KMS-11 (cell line): Measurements from ENCODE around the gene THTPA.
"Not testable (repeated sequence)": the region's sequence is repeated elsewhere in the genome, so short reads cannot be mapped to it uniquely, and the experiment has no call there.

Experiments used
- H2AFZ ChIP-seq: fragments of 200-600 bp; sonication (generic); 2 replicates; pipeline ENCODE4 v1.6.1; 2016; ENCODE audit warnings: antibody characterized with exemption, mixed run types, low read depth
- H3K27ac ChIP-seq: fragments of 200-600 bp; sonication (generic); 2 replicates; pipeline ENCODE4 v1.6.1; 2016; ENCODE audit warnings: mild to moderate bottlenecking, mixed run types
- H3K27me3 ChIP-seq: fragments of 200-600 bp; sonication (generic); 2 replicates; pipeline ENCODE4 v1.6.1; 2017; ENCODE audit warnings: mild to moderate bottlenecking, low read depth, mixed run types, moderate library complexity; ENCODE audit not compliant: insufficient read depth
- H3K36me3 ChIP-seq: fragments of 200-600 bp; sonication (generic); 2 replicates; pipeline ENCODE4 v1.6.1; 2017; ENCODE audit warnings: mild to moderate bottlenecking, mixed run types; ENCODE audit not compliant: insufficient read depth
- H3K4me1 ChIP-seq: fragments of 200-600 bp; sonication (generic); 2 replicates; pipeline ENCODE4 v1.6.1; 2016; ENCODE audit warnings: mild to moderate bottlenecking, low read depth, mixed run types; ENCODE audit not compliant: poor library complexity, severe bottlenecking
- H3K4me2 ChIP-seq: fragments of 200-600 bp; sonication (generic); 2 replicates; pipeline ENCODE4 v1.7.0; 2016; ENCODE audit warnings: mild to moderate bottlenecking, mixed run types
- H3K4me3 ChIP-seq: fragments of 200-600 bp; sonication (generic); IDR thresholded peaks from 2 replicates; pipeline ENCODE4 v1.6.1; 2017; ENCODE audit warnings: low read depth, low read length, mixed read lengths; ENCODE audit not compliant: insufficient read depth
- H3K79me2 ChIP-seq: fragments of 200-600 bp; sonication (generic); 2 replicates; pipeline ENCODE4 v1.6.1; 2016; ENCODE audit warnings: low read depth, mixed run types; ENCODE audit not compliant: insufficient read depth
- H3K9ac ChIP-seq: fragments of 200-600 bp; sonication (generic); 2 replicates; pipeline ENCODE4 v1.6.1; 2016; ENCODE audit warnings: mild to moderate bottlenecking, mixed run types
- H4K20me1 ChIP-seq: fragments of 200-600 bp; sonication (generic); 2 replicates; pipeline ENCODE4 v1.6.1; 2016; ENCODE audit warnings: mild to moderate bottlenecking, mixed run types; ENCODE audit not compliant: insufficient read depth
- CTCF ChIP-seq: fragments of 200-600 bp; sonication (generic); conservative IDR thresholded peaks from 2 replicates; pipeline ENCODE4 v1.6.1; 2017; ENCODE audit warnings: low read depth, mild to moderate bottlenecking, antibody characterized with exemption, low read length, moderate library complexity, mixed read lengths

THTPA gene

GRCh38 chr14:23536494-23536893, 19.6 kb upstream of the THTPA start:
- Histone ChIP-seq H3K36me3 (no peaks in the 10 kb centered on the region), H3K27me3 (no peaks in the 10 kb centered on the region), H3K4me2 (no peak overlapping the region), H4K20me1 (no peaks in the 10 kb centered on the region), H3K4me1 (no peaks in the 10 kb centered on the region), H3K9ac (no peak overlapping the region), H3K4me3 (no peak overlapping the region), H2AFZ (no peak overlapping the region), H3K27ac (no peak overlapping the region), H3K79me2 (no peaks in the 10 kb centered on the region)
- TF ChIP-seq CTCF = no peak

- not testable (repeated sequence) for H2AFZ ChIP-seq, H3K4me2 ChIP-seq, H3K9ac ChIP-seq, H3K4me1 ChIP-seq, H3K4me3 ChIP-seq, H4K20me1 ChIP-seq, H3K79me2 ChIP-seq, H3K27me3 ChIP-seq, H3K36me3 ChIP-seq, H3K27ac ChIP-seq
Measured at GRCh38 chr14:23536906-23537305, 19.2 kb upstream of the THTPA start.

GRCh38 chr14:23537351-23538049, 18.6 kb upstream of the THTPA start:
- TF ChIP-seq CTCF = no peak
- H3K4me2 ChIP-seq = no peak overlapping the region
- no peak overlapping the region for H3K9ac ChIP-seq
- H3K79me2 ChIP-seq = no peaks in the 10 kb centered on the region
- H2AFZ ChIP-seq = no peak overlapping the region
- no peak overlapping the region for H3K27ac ChIP-seq
- H3K4me1 ChIP-seq = no peaks in the 10 kb centered on the region
- H3K36me3 ChIP-seq = no peaks in the 10 kb centered on the region
- H3K4me3 ChIP-seq = no peak overlapping the region
- no peaks in the 10 kb centered on the region for H4K20me1 ChIP-seq
- H3K27me3 ChIP-seq = no peaks in the 10 kb centered on the region

DNA sequence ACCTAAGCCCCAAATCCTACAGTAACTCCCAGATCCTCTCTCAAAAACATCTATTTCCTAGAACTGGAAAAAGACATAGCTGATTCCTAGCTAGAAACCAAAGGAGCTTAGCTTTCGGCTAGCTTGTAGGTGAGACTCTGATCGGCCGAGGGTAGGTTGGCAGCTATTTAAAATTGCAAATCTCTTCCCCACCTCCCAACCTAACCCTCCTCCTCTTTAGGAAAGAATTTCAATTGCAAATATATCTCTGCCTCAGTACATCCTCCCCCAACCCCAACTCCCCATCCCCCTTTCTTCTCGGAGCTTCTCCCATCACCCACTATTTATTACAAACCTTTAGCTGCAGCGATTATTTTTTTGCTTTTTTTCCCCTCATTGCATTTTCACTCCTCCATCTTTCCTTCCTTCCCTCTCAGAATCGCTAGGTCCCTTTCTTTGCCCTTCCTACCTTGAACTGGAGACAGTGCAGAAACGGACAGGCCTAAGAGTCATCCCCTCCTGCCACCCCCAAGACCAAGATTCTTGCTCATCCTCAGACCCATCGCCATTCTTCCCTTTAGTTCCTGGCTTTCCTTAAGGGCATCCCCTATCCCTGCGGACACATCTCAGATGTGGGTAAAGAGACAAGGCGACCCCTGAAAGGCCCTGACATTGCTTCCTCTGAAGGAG, 17.9 kb upstream of the THTPA start:
- H2AFZ ChIP-seq = no peak overlapping the region
- H3K27me3 ChIP-seq = no peaks in the 10 kb centered on the region
- H3K79me2 ChIP-seq = no peaks in the 10 kb centered on the region
- no peak overlapping the region for H3K9ac ChIP-seq
- H3K36me3 ChIP-seq = no peaks in the 10 kb centered on the region
- TF ChIP-seq CTCF = no peak
- H3K4me3 ChIP-seq = no peak overlapping the region
- H3K4me2 ChIP-seq = no peak overlapping the region
- H3K27ac ChIP-seq = no peak overlapping the region
- no peaks in the 10 kb centered on the region for H3K4me1 ChIP-seq
- H4K20me1 ChIP-seq = no peaks in the 10 kb centered on the region

- Histone ChIP-seq H2AFZ (no peak overlapping the region), H3K4me3 (no peak overlapping the region)
Measured at GRCh38 chr14:23538785-23539184, 17.3 kb upstream of the THTPA start.

More at GRCh38 chr14:23538785-23539184, 17.3 kb upstream of the THTPA start:
- Histone ChIP-seq H3K9ac (no peak overlapping the region), H3K27ac (no peak overlapping the region), H3K79me2 (no peaks in the 10 kb centered on the region), H3K27me3 (no peaks in the 10 kb centered on the region), H3K4me2 (no peak overlapping the region), H4K20me1 (no peaks in the 10 kb centered on the region), H3K4me1 (no peaks in the 10 kb centered on the region), H3K36me3 (no peaks in the 10 kb centered on the region)
- TF ChIP-seq CTCF = no peak
